ENCODE measurements around the gene EPS8L1. TPM values are rescaled to one million over a fixed set of nuclear protein-coding genes. Genes with fewer than 3 reads are reported as not detected.

Gene EPS8L1
- total and polyA plus RNA-seq, 2 donors (not counting 1 experiment from before 2014, with no cell fraction given): 0.72 to 1.0 TPM

DNA sequence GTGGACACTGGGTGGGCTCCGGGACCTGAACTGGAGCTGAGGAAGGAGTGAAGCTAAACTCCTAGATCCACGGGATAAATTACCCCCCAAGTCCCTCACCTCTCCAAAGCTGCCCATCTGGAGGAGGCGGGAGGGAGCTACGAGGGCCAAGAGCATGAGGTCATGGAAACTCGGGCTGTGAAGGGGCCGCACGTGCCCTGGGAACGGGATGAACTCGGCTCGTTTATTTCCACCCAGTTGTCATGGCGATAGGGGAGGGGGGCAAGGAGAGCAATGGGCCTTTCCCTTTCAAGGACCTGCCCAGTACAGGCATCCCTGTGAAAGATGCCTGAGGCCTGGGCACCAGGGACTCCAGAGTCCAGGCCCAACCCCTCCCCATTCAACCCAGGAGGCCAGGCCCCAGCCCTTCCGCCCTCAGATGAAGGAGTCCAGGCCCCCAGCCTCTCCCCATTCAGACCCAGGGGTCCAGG, 37.9 kb downstream of the EPS8L1 start:
- Histone ChIP-seq H3K4me1 (ENCODE audit: control insufficient read depth in 2 of 2, insufficient read depth in 2 of 2, low read length in 2 of 2) (peaks cover 12 to 43% of the 10 kb centered on the region in 2 donors), H3K36me3 (replicated peaks in 1 of 2; ENCODE audit: control extremely low read depth in 1 of 2, control insufficient read depth in 1 of 2, extremely low read depth in 1 of 2, insufficient read depth in 2 of 2, low read length in 1 of 2) (peaks cover 0 to 22% of the 10 kb centered on the region in 2 experiments), H3K9me3 (ENCODE audit: control extremely low read depth in 1 of 3, control insufficient read depth in 2 of 3, insufficient read depth in 1 of 3, low read length in 2 of 3) (no peaks in the 10 kb centered on the region), H3K79me2 (ENCODE audit: control insufficient read depth, insufficient read depth, low read length) (peaks cover 46% of the 10 kb centered on the region), H4K20me1 (ENCODE audit: control insufficient read depth, insufficient read depth, low read length, poor library complexity, severe bottlenecking) (peaks cover 67% of the 10 kb centered on the region), H3K4me2 (replicated peaks; ENCODE audit: low read depth, low read length, poor library complexity, severe bottlenecking) (peak overlapping the region; percentile 12), H3K9ac (ENCODE audit: low read length) (no peak overlapping the region), H3K27ac (ENCODE audit: low read length in 2 of 2) (peak overlapping the region in 1 of 2 donors; percentile 39), H3K4me3 (ENCODE audit: control extremely low read depth in 1 of 5, extremely low read depth in 1 of 5, insufficient read depth in 1 of 5, low read depth in 2 of 5, low read length in 4 of 5) (no peak overlapping the region), H3K27me3 (replicated peaks in 1 of 4; ENCODE audit: control extremely low read depth in 1 of 4, control insufficient read depth in 3 of 4, insufficient read depth in 4 of 4, low read length in 3 of 4) (no peaks in the 10 kb centered on the region), H2AFZ (ENCODE audit: insufficient read depth, low read depth, low read length, poor library complexity, severe bottlenecking) (no peak overlapping the region)
- no peaks in the 10 kb centered on the region for H3K9me3 Mint-ChIP-seq (ENCODE audit: insufficient read depth)
- CTCF ChIA-PET: no interaction called here
- DNase-seq (no peak), ATAC-seq (ENCODE audit: low read depth) (no peak)
- H3K4me1 Mint-ChIP-seq: peaks cover 44% of the 10 kb centered on the region
- intact Hi-C loops (cut with micrococcal nuclease): loop anchor here (10.0 kb wide), 3 partner anchors 109 to 999 kb away; partner anchors contain the start of genes PRPF31 and TFPT
- POLR2A ChIA-PET: interaction anchor here (0.5 to 0.6 kb wide), 2 partner anchors 10 to 56 kb away, joined by 4 to 7 read pairs; no protein-coding TSS in a partner anchor
- peak overlapping the region; percentile 10 for H3K4me3 Mint-ChIP-seq
- WGBS (ENCODE audit: insufficient coverage): 75% methylated on average over 10 of the region's 12 CpGs
- H3K27me3 Mint-ChIP-seq: no peaks in the 10 kb centered on the region
- peak overlapping the region; percentile 53 for H3K27ac Mint-ChIP-seq
- TF ChIP-seq, protein P1, sequence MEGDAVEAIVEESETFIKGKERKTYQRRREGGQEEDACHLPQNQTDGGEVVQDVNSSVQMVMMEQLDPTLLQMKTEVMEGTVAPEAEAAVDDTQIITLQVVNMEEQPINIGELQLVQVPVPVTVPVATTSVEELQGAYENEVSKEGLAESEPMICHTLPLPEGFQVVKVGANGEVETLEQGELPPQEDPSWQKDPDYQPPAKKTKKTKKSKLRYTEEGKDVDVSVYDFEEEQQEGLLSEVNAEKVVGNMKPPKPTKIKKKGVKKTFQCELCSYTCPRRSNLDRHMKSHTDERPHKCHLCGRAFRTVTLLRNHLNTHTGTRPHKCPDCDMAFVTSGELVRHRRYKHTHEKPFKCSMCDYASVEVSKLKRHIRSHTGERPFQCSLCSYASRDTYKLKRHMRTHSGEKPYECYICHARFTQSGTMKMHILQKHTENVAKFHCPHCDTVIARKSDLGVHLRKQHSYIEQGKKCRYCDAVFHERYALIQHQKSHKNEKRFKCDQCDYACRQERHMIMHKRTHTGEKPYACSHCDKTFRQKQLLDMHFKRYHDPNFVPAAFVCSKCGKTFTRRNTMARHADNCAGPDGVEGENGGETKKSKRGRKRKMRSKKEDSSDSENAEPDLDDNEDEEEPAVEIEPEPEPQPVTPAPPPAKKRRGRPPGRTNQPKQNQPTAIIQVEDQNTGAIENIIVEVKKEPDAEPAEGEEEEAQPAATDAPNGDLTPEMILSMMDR (IDR thresholded peaks at IDR 0.05): no peak
- TF ChIP-seq EZH2 (IDR thresholded peaks at IDR 0.05; ENCODE audit: borderline replicate concordance, insufficient read depth, low read depth, low read length, poor library complexity, severe bottlenecking): no peak

- no peaks in the 10 kb centered on the region for H3K9me3 ChIP-seq (ENCODE audit: control extremely low read depth in 1 of 3, control insufficient read depth in 2 of 3, insufficient read depth in 1 of 3, low read length in 2 of 3)
- no peak overlapping the region for H3K27ac ChIP-seq (ENCODE audit: low read length in 2 of 2)
- H3K4me1 ChIP-seq (ENCODE audit: control insufficient read depth in 2 of 2, insufficient read depth in 2 of 2, low read length in 2 of 2): peaks cover 12 to 44% of the 10 kb centered on the region in 2 donors
- H3K27me3 ChIP-seq (replicated peaks in 1 of 4; ENCODE audit: control extremely low read depth in 1 of 4, control insufficient read depth in 3 of 4, insufficient read depth in 4 of 4, low read length in 3 of 4): no peaks in the 10 kb centered on the region
- no peaks in the 10 kb centered on the region for H3K9me3 Mint-ChIP-seq (ENCODE audit: insufficient read depth)
- no peak for DNase-seq
- H3K36me3 ChIP-seq (replicated peaks in 1 of 2; ENCODE audit: control extremely low read depth in 1 of 2, control insufficient read depth in 1 of 2, extremely low read depth in 1 of 2, insufficient read depth in 2 of 2, low read length in 1 of 2): peaks cover 0 to 15% of the 10 kb centered on the region in 2 experiments
- no peaks in the 10 kb centered on the region for H3K27me3 Mint-ChIP-seq
- no peak for TF ChIP-seq EZH2 (IDR thresholded peaks at IDR 0.05; ENCODE audit: borderline replicate concordance, insufficient read depth, low read depth, low read length, poor library complexity, severe bottlenecking)
- TF ChIP-seq, protein P1 (IDR thresholded peaks at IDR 0.05): no peak
- CTCF ChIA-PET: interaction anchor here (0.5 to 3.0 kb wide), 2 partner anchors 26 to 304 kb away, joined by 3 to 14 read pairs; no protein-coding TSS in a partner anchor
- H3K4me1 Mint-ChIP-seq: peaks cover 46% of the 10 kb centered on the region
- intact Hi-C loops (cut with micrococcal nuclease): loop anchor here (5.0 to 10.0 kb wide), 4 partner anchors 110 to 1000 kb away; partner anchors contain the start of genes EPN1, PRPF31 and TFPT
- peaks cover 63% of the 10 kb centered on the region for H4K20me1 ChIP-seq (ENCODE audit: control insufficient read depth, insufficient read depth, low read length, poor library complexity, severe bottlenecking)
- no peak overlapping the region for H3K4me3 ChIP-seq (ENCODE audit: control extremely low read depth in 1 of 5, extremely low read depth in 1 of 5, insufficient read depth in 1 of 5, low read depth in 2 of 5, low read length in 4 of 5)
- peak overlapping the region; percentile 50 for H3K27ac Mint-ChIP-seq
- H3K4me3 Mint-ChIP-seq: peak overlapping the region; percentile 59
- H3K9ac ChIP-seq (ENCODE audit: low read length): no peak overlapping the region
- ATAC-seq (ENCODE audit: low read depth): no peak
- POLR2A ChIA-PET: no interaction called here
- 91% methylated on average over 6 of the region's 9 CpGs for WGBS (ENCODE audit: insufficient coverage)
- H3K79me2 ChIP-seq (ENCODE audit: control insufficient read depth, insufficient read depth, low read length): peaks cover 46% of the 10 kb centered on the region
- H3K4me2 ChIP-seq (replicated peaks; ENCODE audit: low read depth, low read length, poor library complexity, severe bottlenecking): no peak overlapping the region
- no peak overlapping the region for H2AFZ ChIP-seq (ENCODE audit: insufficient read depth, low read depth, low read length, poor library complexity, severe bottlenecking)
Observed at GRCh38 chr19:55114566-55115145, 39.0 kb downstream of the EPS8L1 start.

Measured in B cell (primary cell).